ENCODE measurements around the gene MAPKBP1. TPM values are rescaled to one million over a fixed set of nuclear protein-coding genes. Genes with fewer than 3 reads are reported as not detected.

Gene MAPKBP1
- total RNA-seq, 3 donors from 2014 or later (not counting 1 experiment from before 2014, with no cell fraction given), result 44.8 to 55.4 (median 49.0) TPM

GRCh38 chr15:41869770-41870688 lies 95.7 kb downstream of the MAPKBP1 start:
- Histone ChIP-seq H3K9me3 (ENCODE audit: control insufficient read depth, insufficient read depth, low read length) (no peaks in the 10 kb centered on the region), H3K27me3 (ENCODE audit: control insufficient read depth, insufficient read depth, low read length) (no peaks in the 10 kb centered on the region), H3K36me3 (ENCODE audit: control insufficient read depth, insufficient read depth, low read length) (no peaks in the 10 kb centered on the region), H3K4me1 (ENCODE audit: control insufficient read depth, insufficient read depth, low read length) (peaks cover 4% of the 10 kb centered on the region), H3K27ac (ENCODE audit: low read length) (no peak overlapping the region), H3K4me3 (ENCODE audit: low read length) (no peak overlapping the region)
- no peak for DNase-seq
- no peak for TF ChIP-seq CTCF (IDR thresholded peaks at IDR 0.05)
- H3K9me3 Mint-ChIP-seq, result no peaks in the 10 kb centered on the region
- H3K27ac Mint-ChIP-seq, result peak overlapping the region in 1 of 2 donors; percentile 62
- H3K27me3 Mint-ChIP-seq (ENCODE audit: low read depth in 2 of 2), result no peaks in the 10 kb centered on the region
- peaks cover 0 to 20% of the 10 kb centered on the region in 2 donors for H3K4me1 Mint-ChIP-seq
- no peak overlapping the region for H3K4me3 Mint-ChIP-seq
- no peaks in the 10 kb centered on the region for H3K36me3 Mint-ChIP-seq
- WGBS (ENCODE audit: insufficient coverage), result 93% methylated on average over 42 of the region's 42 CpGs
- intact Hi-C loops (cut with micrococcal nuclease), result no loop called here
- no peak for ATAC-seq

DNA sequence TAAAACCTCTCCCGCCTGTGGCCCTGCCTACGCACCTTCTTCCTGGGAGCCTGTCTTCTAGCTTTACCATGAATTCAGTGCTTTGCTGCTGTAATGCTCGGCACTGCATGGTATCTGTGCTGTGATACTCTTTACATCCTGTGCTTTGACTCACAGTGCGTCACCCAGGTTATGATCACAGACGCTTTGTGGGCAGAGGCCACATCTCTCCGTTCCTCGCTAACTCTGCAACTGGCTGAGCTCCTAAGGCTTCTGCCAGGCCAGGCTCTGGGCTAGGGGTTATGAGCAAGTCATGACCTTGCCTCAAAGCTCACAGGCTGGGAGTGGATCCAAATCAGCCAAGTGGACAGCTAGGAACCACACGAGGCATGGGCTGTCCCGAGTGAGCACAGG lies 96.4 kb downstream of the MAPKBP1 start:
- Histone ChIP-seq H3K36me3 (ENCODE audit: control insufficient read depth, insufficient read depth, low read length) (no peaks in the 10 kb centered on the region), H3K9me3 (ENCODE audit: control insufficient read depth, insufficient read depth, low read length) (no peaks in the 10 kb centered on the region), H3K27me3 (ENCODE audit: control insufficient read depth, insufficient read depth, low read length) (no peaks in the 10 kb centered on the region), H3K27ac (ENCODE audit: low read length) (no peak overlapping the region), H3K4me3 (ENCODE audit: low read length) (no peak overlapping the region), H3K4me1 (ENCODE audit: control insufficient read depth, insufficient read depth, low read length) (peaks cover 4% of the 10 kb centered on the region)
- Mint-ChIP-seq H3K27me3 (ENCODE audit: low read depth in 2 of 2) (no peaks in the 10 kb centered on the region), H3K4me1 (peaks cover 0 to 20% of the 10 kb centered on the region in 2 donors), H3K27ac (peak overlapping the region in 1 of 2 donors; percentile 62), H3K36me3 (no peaks in the 10 kb centered on the region), H3K9me3 (no peaks in the 10 kb centered on the region), H3K4me3 (no peak overlapping the region)
- no peak for TF ChIP-seq CTCF (IDR thresholded peaks at IDR 0.05)
- DNase-seq, result peak in 1 of 2 donors; percentile 75
- peak; percentile 37 to 78 (median 58) for ATAC-seq
- 70% methylated on average over 9 of the region's 9 CpGs for WGBS (ENCODE audit: insufficient coverage)
- intact Hi-C loops (cut with micrococcal nuclease), result no loop called here

DNA sequence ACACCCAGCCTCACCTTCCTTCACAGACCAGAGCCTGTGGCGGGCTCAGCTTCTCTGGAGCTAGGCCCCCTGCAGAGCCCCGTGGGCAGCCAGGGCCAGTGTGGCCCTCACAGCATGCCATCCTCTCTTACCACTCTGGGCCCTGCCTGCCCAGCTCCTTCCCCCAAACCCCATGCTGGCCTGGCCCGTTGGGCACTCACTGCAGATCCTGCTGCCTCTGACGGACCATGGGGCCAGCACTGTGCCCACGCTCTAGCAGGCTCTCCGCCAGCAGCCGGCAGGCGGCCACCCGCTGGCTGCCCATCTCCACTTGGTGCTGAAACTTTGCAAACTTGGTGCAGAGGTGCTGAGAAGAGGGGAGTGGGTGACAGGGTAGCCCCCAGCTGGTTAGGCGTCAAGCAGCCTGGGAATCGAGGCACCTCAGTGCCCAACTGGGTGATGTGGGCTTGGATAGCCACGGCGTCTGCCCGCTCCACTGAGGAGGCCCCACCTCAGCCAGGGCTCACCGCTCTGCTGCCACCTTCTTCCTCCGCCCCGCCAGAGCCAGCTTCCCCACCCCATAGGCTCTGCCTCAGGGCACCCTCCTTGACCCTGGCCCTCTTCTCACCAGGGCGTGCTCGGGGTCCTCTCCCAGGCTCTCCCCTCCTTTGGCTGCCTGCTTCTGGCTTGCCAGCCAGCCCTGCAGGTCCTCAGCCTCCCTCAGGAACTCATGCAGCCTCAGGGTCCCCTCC lies 97.1 kb downstream of the MAPKBP1 start:
- H3K4me1 Mint-ChIP-seq, result peaks cover 0 to 20% of the 10 kb centered on the region in 2 donors
- H3K36me3 Mint-ChIP-seq, result no peaks in the 10 kb centered on the region
- intact Hi-C loops (cut with micrococcal nuclease), result no loop called here
- H3K9me3 Mint-ChIP-seq, result no peaks in the 10 kb centered on the region
- ATAC-seq (no peak), DNase-seq (no peak)
- no peaks in the 10 kb centered on the region for H3K27me3 Mint-ChIP-seq (ENCODE audit: low read depth in 2 of 2)
- Histone ChIP-seq H3K4me1 (ENCODE audit: control insufficient read depth, insufficient read depth, low read length) (peaks cover 4% of the 10 kb centered on the region), H3K4me3 (ENCODE audit: low read length) (no peak overlapping the region), H3K9me3 (ENCODE audit: control insufficient read depth, insufficient read depth, low read length) (no peaks in the 10 kb centered on the region), H3K36me3 (ENCODE audit: control insufficient read depth, insufficient read depth, low read length) (no peaks in the 10 kb centered on the region), H3K27ac (ENCODE audit: low read length) (no peak overlapping the region), H3K27me3 (ENCODE audit: control insufficient read depth, insufficient read depth, low read length) (no peaks in the 10 kb centered on the region)
- H3K4me3 Mint-ChIP-seq, result no peak overlapping the region
- WGBS (ENCODE audit: insufficient coverage), result 91% methylated on average over 19 of the region's 19 CpGs
- TF ChIP-seq CTCF (IDR thresholded peaks at IDR 0.05), result no peak
- peak overlapping the region in 1 of 2 donors; percentile 62 for H3K27ac Mint-ChIP-seq

Measured in natural killer cell (primary cell).